ENCODE data around the gene SPTB.

SPTB gene

DNA sequence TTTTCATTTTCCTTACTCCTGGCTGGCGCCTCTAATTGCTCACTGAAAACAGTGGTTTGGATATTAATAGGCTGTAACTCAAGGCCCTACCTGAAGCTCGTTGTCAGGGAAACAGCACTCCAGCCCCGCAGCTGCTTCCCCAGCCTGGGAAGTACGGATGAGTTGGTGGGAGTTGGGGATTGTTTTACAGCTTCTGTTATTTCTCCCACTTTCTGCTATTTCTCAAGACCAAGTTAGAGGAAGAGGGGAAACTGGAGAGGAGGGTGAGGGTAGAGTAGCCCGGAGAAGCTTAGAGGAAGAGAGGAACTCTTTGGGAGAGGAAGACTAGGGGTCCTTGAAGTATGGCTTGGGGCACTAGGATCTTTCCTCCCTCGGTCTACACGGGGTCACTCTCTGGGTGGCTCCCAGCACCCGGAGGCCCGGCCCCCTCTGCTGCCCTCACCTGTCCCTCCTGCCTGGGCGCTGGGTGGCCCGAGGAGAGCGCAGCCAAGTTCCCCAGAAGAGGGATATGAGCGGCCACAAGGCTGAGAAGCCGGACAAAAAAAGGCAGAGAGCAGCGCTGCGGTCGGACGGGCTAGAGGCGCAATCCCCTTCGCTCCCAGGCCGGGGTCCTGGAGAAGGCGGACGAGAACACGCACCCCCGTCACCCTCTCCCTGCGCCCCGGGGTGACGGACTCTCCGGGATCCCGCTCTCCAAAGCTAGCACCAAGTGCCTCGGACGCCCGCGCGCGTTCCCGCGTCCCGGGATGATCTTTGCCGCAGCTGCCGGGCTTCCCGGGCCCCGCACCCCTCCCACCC is 671 bp downstream of the SPTB start:
- Histone ChIP-seq H3K4me3 (ENCODE audit: low read length) (no peak overlapping the region), H3F3A (ENCODE audit: control insufficient read depth, insufficient read depth) (no peaks in the 10 kb centered on the region), H3K4me2 (ENCODE audit: low read length) (peak overlapping the region; percentile 83; the same call in 1 of the 2 replicates), H3K9me3 (ENCODE audit: control insufficient read depth, insufficient read depth, low read length) (no peaks in the 10 kb centered on the region), H4K20me1 (ENCODE audit: control insufficient read depth, insufficient read depth, low read depth, low read length) (no peaks in the 10 kb centered on the region), H3K4me1 (ENCODE audit: control insufficient read depth, low read length) (peaks cover 5% of the 10 kb centered on the region; the same call in 1 of the 2 replicates), H3K27ac (ENCODE audit: low read depth, low read length) (no peak overlapping the region), H3K27me3 (ENCODE audit: control insufficient read depth, low read length) (peaks cover 74% of the 10 kb centered on the region), H3K36me3 (ENCODE audit: control insufficient read depth, low read length) (no peaks in the 10 kb centered on the region), H3K79me2 (ENCODE audit: control insufficient read depth, low read length) (no peaks in the 10 kb centered on the region), H3K9me2 (replicated peaks; ENCODE audit: control insufficient read depth, low read length) (no peaks in the 10 kb centered on the region)
- no peak for TF ChIP-seq EZH2phosphoT487 (IDR thresholded peaks at IDR 0.05; ENCODE audit: borderline replicate concordance, low read length)
- TF ChIP-seq, protein P1, sequence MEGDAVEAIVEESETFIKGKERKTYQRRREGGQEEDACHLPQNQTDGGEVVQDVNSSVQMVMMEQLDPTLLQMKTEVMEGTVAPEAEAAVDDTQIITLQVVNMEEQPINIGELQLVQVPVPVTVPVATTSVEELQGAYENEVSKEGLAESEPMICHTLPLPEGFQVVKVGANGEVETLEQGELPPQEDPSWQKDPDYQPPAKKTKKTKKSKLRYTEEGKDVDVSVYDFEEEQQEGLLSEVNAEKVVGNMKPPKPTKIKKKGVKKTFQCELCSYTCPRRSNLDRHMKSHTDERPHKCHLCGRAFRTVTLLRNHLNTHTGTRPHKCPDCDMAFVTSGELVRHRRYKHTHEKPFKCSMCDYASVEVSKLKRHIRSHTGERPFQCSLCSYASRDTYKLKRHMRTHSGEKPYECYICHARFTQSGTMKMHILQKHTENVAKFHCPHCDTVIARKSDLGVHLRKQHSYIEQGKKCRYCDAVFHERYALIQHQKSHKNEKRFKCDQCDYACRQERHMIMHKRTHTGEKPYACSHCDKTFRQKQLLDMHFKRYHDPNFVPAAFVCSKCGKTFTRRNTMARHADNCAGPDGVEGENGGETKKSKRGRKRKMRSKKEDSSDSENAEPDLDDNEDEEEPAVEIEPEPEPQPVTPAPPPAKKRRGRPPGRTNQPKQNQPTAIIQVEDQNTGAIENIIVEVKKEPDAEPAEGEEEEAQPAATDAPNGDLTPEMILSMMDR (IDR thresholded peaks at IDR 0.05; ENCODE audit: low read depth, low read length, poor library complexity, severe bottlenecking), result no peak

DNA sequence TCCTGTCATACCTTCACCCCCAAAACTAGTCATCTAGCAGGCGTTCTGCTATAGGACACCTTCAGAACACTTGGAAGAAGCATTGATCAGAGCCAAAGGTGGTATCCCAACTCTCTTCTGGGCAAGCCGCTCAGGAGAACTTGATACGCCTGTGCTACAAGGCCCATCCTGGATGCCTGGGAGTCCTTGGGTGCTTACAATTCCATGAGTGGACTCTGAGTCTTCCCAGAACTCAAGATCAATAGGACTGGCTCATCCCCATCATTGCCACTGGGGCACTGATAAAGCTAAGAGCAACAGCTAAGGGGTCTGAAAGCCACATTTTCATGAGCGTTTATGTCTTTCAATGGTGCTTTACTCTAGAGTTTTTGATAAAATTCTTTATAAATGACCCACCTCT is 1.9 kb downstream of the SPTB start:
- H3F3A ChIP-seq (ENCODE audit: control insufficient read depth, insufficient read depth), result no peaks in the 10 kb centered on the region
- H3K36me3 ChIP-seq (ENCODE audit: control insufficient read depth, low read length), result no peaks in the 10 kb centered on the region
- no peaks in the 10 kb centered on the region for H4K20me1 ChIP-seq (ENCODE audit: control insufficient read depth, insufficient read depth, low read depth, low read length)
- peaks cover 73% of the 10 kb centered on the region for H3K27me3 ChIP-seq (ENCODE audit: control insufficient read depth, low read length)
- H3K9me2 ChIP-seq (replicated peaks; ENCODE audit: control insufficient read depth, low read length), result no peaks in the 10 kb centered on the region
- no peaks in the 10 kb centered on the region for H3K79me2 ChIP-seq (ENCODE audit: control insufficient read depth, low read length)
- H3K4me1 ChIP-seq (ENCODE audit: control insufficient read depth, low read length), result peaks cover 5% of the 10 kb centered on the region; the same call in 1 of the 2 replicates
- H3K4me2 ChIP-seq (ENCODE audit: low read length), result no peak overlapping the region
- TF ChIP-seq, protein P1 (IDR thresholded peaks at IDR 0.05; ENCODE audit: low read depth, low read length, poor library complexity, severe bottlenecking), result no peak
- no peak for TF ChIP-seq EZH2phosphoT487 (IDR thresholded peaks at IDR 0.05; ENCODE audit: borderline replicate concordance, low read length)
- no peak overlapping the region for H3K4me3 ChIP-seq (ENCODE audit: low read length)
- H3K27ac ChIP-seq (ENCODE audit: low read depth, low read length), result no peak overlapping the region
- no peaks in the 10 kb centered on the region for H3K9me3 ChIP-seq (ENCODE audit: control insufficient read depth, insufficient read depth, low read length)

DNA sequence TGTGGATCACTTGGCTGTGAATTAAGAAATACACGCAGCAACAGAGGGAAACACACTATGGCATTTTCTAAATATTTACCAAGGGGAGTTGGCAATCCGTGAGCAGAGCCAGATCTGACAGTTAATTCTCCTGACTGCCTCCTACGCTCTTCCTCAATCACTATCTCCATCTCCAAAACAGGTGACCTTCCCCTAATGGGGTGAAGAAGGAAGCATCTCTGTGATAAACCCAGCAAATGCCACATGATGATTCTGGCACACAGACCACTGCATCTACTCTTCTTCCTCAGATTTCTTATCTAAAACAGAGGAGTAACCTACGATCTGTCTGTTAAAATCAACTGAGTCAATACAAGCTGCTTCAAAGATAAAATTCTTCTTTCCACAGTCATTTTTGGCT is 4.4 kb downstream of the SPTB start:
- Histone ChIP-seq H3K9me3 (ENCODE audit: control insufficient read depth, insufficient read depth, low read length) (no peaks in the 10 kb centered on the region), H4K20me1 (ENCODE audit: control insufficient read depth, insufficient read depth, low read depth, low read length) (no peaks in the 10 kb centered on the region), H3K27ac (ENCODE audit: low read depth, low read length) (no peak overlapping the region), H3K79me2 (ENCODE audit: control insufficient read depth, low read length) (no peaks in the 10 kb centered on the region), H3K4me1 (ENCODE audit: control insufficient read depth, low read length) (no peaks in the 10 kb centered on the region), H3K27me3 (ENCODE audit: control insufficient read depth, low read length) (peaks cover 72% of the 10 kb centered on the region), H3K4me2 (ENCODE audit: low read length) (no peak overlapping the region), H3K9me2 (replicated peaks; ENCODE audit: control insufficient read depth, low read length) (no peaks in the 10 kb centered on the region), H3K4me3 (ENCODE audit: low read length) (no peak overlapping the region), H3F3A (ENCODE audit: control insufficient read depth, insufficient read depth) (no peaks in the 10 kb centered on the region), H3K36me3 (ENCODE audit: control insufficient read depth, low read length) (no peaks in the 10 kb centered on the region)
- TF ChIP-seq, protein P1 (IDR thresholded peaks at IDR 0.05; ENCODE audit: low read depth, low read length, poor library complexity, severe bottlenecking), result no peak
- no peak for TF ChIP-seq EZH2phosphoT487 (IDR thresholded peaks at IDR 0.05; ENCODE audit: borderline replicate concordance, low read length)

Data from DOHH2 (cell line).